ENCODE results near the gene ZFP36L1. TPM values are rescaled to one million over a fixed set of nuclear protein-coding genes. Genes with fewer than 3 reads are reported as not detected.
"Not testable (repeated sequence)": the region's sequence is repeated elsewhere in the genome, so short reads cannot be mapped to it uniquely, and the experiment has no call there.

Gene ZFP36L1
- polyA plus RNA-seq, 4 donors, result 270 to 321 (median 296) TPM

GRCh38 chr14:68768316-68768715 is 24.6 kb downstream of the ZFP36L1 start:
- DNase-seq (ENCODE audit: low read depth in 4 of 4, low spot score in 3 of 4), result no peak

- no peak for DNase-seq (ENCODE audit: low read depth in 4 of 4, low spot score in 3 of 4)
Observed at GRCh38 chr14:68767248-68767645, 25.6 kb downstream of the ZFP36L1 start.

GRCh38 chr14:68766299-68767247 is 26.3 kb downstream of the ZFP36L1 start:
- no peak for DNase-seq (ENCODE audit: low read depth in 4 of 4, low spot score in 3 of 4)

- not testable (repeated sequence) for DNase-seq (ENCODE audit: low read depth in 4 of 4, low spot score in 3 of 4)
Observed at GRCh38 chr14:68763843-68764242, 29.0 kb downstream of the ZFP36L1 start.

GRCh38 chr14:68762953-68763764 is 29.7 kb downstream of the ZFP36L1 start:
- peak in 3 of 4 donors; percentile 80 to 89 (median 83) for DNase-seq (ENCODE audit: low read depth in 4 of 4, low spot score in 3 of 4)

- no peak for DNase-seq (ENCODE audit: low read depth in 4 of 4, low spot score in 3 of 4)
Observed at GRCh38 chr14:68761391-68761790, 31.5 kb downstream of the ZFP36L1 start.

- DNase-seq (ENCODE audit: low read depth in 4 of 4, low spot score in 3 of 4), result no peak
Observed at GRCh38 chr14:68760761-68761160, 32.1 kb downstream of the ZFP36L1 start.

GRCh38 chr14:68759937-68760336 is 32.9 kb downstream of the ZFP36L1 start:
- DNase-seq (ENCODE audit: low read depth in 4 of 4, low spot score in 3 of 4), result no peak

GRCh38 chr14:68759017-68759560 is 33.8 kb downstream of the ZFP36L1 start:
- no peak for DNase-seq (ENCODE audit: low read depth in 4 of 4, low spot score in 3 of 4)

- no peak for DNase-seq (ENCODE audit: low read depth in 4 of 4, low spot score in 3 of 4)
Observed at GRCh38 chr14:68758301-68758700, 34.6 kb downstream of the ZFP36L1 start.

GRCh38 chr14:68757618-68758081 is 35.2 kb downstream of the ZFP36L1 start:
- DNase-seq (ENCODE audit: low read depth in 4 of 4, low spot score in 3 of 4), result no peak

GRCh38 chr14:68756734-68757133 is 36.1 kb downstream of the ZFP36L1 start:
- no peak for DNase-seq (ENCODE audit: low read depth in 4 of 4, low spot score in 3 of 4)

GRCh38 chr14:68756000-68756481 is 36.8 kb downstream of the ZFP36L1 start:
- no peak for DNase-seq (ENCODE audit: low read depth in 4 of 4, low spot score in 3 of 4)

- DNase-seq (ENCODE audit: low read depth in 4 of 4, low spot score in 3 of 4), result no peak
Observed at GRCh38 chr14:68755016-68755353, 37.9 kb downstream of the ZFP36L1 start.

GRCh38 chr14:68753690-68754089 is 39.2 kb downstream of the ZFP36L1 start:
- no peak for DNase-seq (ENCODE audit: low read depth in 4 of 4, low spot score in 3 of 4)

GRCh38 chr14:68752271-68753006 is 40.4 kb downstream of the ZFP36L1 start:
- DNase-seq (ENCODE audit: low read depth in 4 of 4, low spot score in 3 of 4), result no peak

- DNase-seq (ENCODE audit: low read depth in 4 of 4, low spot score in 3 of 4), result no peak
Observed at GRCh38 chr14:68749487-68750475, 43.1 kb downstream of the ZFP36L1 start.

- no peak for DNase-seq (ENCODE audit: low read depth in 4 of 4, low spot score in 3 of 4)
Observed at GRCh38 chr14:68748691-68749090, 44.2 kb downstream of the ZFP36L1 start.

GRCh38 chr14:68748260-68748659 is 44.6 kb downstream of the ZFP36L1 start:
- no peak for DNase-seq (ENCODE audit: low read depth in 4 of 4, low spot score in 3 of 4)

Measured in right renal pelvis (tissue), 4 donors.